Right ventricle myocardium inferior (tissue), 1 donor: ENCODE data around the gene PCDHGA4. TPM values are rescaled to one million over a fixed set of nuclear protein-coding genes. Genes with fewer than 3 reads are reported as not detected.
A peak's percentile ranks its signal among the peaks of the same experiment; 100 is the strongest.
"Not testable (repeated sequence)": the region's sequence is repeated elsewhere in the genome, so short reads cannot be mapped to it uniquely, and the experiment has no call there.

Experiments used
- ATAC-seq: fragments of 200-7000 bp; cut with Tn5 transposase; one replicate; pipeline ENCODE4 v1.9.1; 2020; ENCODE audit warnings: mild to moderate bottlenecking, moderate library complexity
- DNase-seq: peaks from one replicate; pipeline ENCODE4 v3.0.0; 2021; ENCODE audit errors: missing footprints
- intact Hi-C: fragments of 100-400 bp; cut with DNase I; formaldehyde crosslinking; loops from one replicate; pipeline ENCODE4 v1.11.0; 2022
- total RNA-seq: library from RNA; stranded (reverse); fragmentation: NEBNext Ultra II Directional; extraction: Animal tissue kit (Norgen Biotek cat#: 25700); gene quantifications from one replicate; pipeline ENCODE4 v1.2.1, GENCODE V29; 2021
- donor health status: DM: no; HTN: yes; CAD: no; lungs with severe emphysema.

The PCDHGA4 gene
- total RNA-seq, 1 donor from 2014 or later, result 7.8 TPM

DNA sequence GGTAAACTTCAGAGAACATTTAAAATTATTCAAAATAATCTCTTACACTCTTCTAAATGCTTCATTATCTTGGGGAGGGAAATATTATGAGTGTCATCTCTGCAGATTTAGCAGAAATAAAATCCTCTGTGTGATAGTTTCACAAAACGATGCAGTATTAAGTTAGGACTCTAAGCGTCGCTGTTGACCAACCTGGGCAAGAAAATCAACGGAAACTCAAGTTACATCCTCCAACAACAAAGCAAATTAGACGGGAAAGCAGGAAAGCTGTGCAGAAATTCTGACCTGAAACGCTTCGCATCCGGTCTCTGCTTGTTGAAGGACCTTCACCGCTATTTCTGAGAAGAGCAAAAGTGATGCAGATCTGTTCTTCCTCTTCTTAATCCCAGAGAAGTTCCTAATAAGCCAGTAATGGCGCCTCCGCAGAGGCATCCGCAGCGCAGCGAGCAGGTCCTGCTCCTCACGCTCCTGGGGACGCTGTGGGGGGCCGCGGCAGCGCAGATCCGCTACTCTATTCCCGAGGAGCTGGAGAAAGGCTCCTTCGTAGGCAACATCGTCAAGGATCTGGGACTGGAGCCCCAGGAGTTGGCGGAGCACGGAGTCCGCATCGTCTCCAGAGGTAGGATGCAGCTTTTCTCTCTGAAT is 19.0 kb downstream of the PCDHGA4 start, which contains the start of gene PCDHGA6:
Gene PCDHGA6 (plus strand): TSS at position 219 of the 645 bp plus-strand sequence. CDS start 193 bp downstream, at position 412.
- no peak for DNase-seq
- intact Hi-C loops, result loop anchor here (5.0 kb wide), 1 partner anchor 39 kb away; the partner anchor contains the start of gene PCDHGA10
- no peak for ATAC-seq

DNA sequence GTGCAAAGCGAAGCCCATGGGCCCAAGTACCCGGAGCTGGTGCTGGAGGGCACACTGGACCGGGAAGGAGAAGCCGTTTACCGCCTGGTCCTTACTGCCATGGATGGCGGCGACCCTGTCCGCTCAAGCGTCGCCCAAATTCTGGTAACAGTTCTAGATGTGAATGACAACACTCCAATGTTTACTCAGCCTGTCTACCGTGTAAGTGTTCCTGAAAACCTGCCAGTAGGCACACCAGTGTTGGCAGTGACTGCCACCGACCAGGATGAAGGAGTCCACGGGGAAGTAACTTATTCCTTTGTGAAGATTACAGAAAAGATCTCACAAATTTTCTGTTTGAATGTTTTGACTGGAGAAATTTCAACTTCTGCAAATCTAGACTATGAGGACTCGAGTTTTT is 19.8 kb downstream of the PCDHGA4 start:
- ATAC-seq (peak; percentile 26), DNase-seq (no peak)
- intact Hi-C loops, result loop anchor here (1.0 to 5.0 kb wide), 2 partner anchors 21 to 38 kb away; partner anchors contain the start of gene PCDHGA10

DNA sequence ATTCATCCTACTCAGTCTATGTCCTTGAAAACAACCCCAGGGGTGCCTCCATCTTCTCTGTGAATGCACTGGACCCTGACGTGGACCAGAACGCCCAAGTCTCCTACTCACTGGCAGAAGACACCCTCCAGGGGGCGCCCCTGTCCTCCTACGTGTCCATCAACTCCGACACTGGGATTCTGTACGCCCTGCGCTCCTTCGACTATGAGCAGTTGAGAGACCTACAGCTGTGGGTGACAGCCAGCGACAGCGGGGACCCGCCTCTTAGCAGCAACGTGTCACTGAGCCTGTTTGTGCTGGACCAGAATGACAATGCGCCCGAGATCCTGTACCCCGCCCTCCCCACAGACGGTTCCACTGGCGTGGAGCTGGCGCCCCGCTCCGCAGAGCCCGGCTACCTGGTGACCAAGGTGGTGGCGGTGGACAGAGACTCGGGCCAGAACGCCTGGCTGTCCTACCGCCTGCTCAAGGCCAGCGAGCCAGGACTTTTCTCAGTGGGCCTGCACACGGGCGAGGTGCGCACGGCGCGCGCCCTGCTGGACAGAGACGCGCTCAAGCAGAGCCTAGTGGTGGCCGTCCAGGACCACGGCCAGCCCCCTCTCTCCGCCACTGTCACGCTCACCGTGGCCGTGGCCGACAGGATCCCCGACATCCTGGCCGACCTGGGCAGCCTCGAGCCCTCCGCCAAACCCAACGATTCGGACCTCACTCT is 20.8 kb downstream of the PCDHGA4 start:
- peak; percentile 26 for ATAC-seq
- DNase-seq, result not testable (repeated sequence)
- intact Hi-C loops, result loop anchor here (1.0 kb wide), 1 partner anchor 20 kb away; no protein-coding TSS in a partner anchor

GRCh38 chr5:141382469-141383294 is 27.9 kb downstream of the PCDHGA4 start, which contains the start of gene PCDHGA7:
TSS of gene PCDHGA7 (plus strand) at chr5:141382742. CDS start at chr5:141382900, 158 bp downstream.
- intact Hi-C loops, result no loop called here
- DNase-seq (no peak), ATAC-seq (no peak)

DNA sequence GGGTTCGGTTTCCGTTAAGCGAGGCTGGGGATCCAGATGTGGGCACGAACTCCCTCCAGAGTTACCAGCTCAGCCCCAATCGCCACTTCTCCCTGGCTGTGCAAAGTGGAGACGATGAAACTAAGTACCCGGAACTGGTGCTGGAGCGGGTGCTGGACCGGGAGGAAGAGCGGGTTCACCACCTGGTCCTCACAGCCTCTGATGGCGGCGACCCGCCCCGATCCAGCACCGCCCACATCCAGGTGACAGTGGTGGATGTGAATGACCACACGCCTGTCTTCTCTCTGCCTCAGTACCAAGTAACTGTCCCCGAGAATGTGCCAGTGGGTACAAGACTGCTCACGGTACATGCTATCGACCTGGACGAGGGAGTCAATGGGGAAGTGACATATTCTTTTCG is 28.5 kb downstream of the PCDHGA4 start:
- ATAC-seq, result no peak
- intact Hi-C loops, result no loop called here
- DNase-seq, result no peak

- ATAC-seq (no peak), DNase-seq (peak; percentile 62)
- intact Hi-C loops, result no loop called here
These were observed 29.8 kb downstream of the PCDHGA4 start for GRCh38 chr5:141384471-141385267.

GRCh38 chr5:141387557-141388311 is 32.9 kb downstream of the PCDHGA4 start, which contains the start of gene PCDHGB4:
TSS of gene PCDHGB4 (plus strand) at chr5:141387698. CDS start at chr5:141387885, 187 bp downstream.
- peak; percentile 84 for ATAC-seq
- intact Hi-C loops, result not testable (repeated sequence)
- DNase-seq, result peak; percentile 57

DNA sequence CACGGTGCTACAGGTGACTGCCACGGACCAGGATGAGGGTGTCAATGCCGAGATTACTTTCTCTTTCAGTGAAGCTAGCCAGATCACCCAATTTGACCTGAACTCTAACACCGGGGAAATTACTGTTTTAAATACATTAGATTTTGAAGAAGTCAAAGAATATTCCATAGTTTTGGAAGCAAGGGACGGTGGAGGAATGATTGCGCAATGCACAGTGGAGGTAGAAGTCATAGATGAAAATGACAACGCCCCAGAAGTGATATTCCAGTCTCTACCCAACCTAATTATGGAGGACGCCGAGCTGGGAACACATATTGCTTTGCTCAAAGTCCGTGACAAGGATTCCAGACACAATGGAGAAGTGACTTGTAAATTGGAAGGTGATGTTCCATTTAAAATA is 33.8 kb downstream of the PCDHGA4 start:
- ATAC-seq, result no peak
- no peak for DNase-seq
- intact Hi-C loops, result no loop called here

- intact Hi-C loops, result no loop called here
- no peak for DNase-seq
- no peak for ATAC-seq
These were observed 34.6 kb downstream of the PCDHGA4 start for GRCh38 chr5:141389153-141390042.

DNA sequence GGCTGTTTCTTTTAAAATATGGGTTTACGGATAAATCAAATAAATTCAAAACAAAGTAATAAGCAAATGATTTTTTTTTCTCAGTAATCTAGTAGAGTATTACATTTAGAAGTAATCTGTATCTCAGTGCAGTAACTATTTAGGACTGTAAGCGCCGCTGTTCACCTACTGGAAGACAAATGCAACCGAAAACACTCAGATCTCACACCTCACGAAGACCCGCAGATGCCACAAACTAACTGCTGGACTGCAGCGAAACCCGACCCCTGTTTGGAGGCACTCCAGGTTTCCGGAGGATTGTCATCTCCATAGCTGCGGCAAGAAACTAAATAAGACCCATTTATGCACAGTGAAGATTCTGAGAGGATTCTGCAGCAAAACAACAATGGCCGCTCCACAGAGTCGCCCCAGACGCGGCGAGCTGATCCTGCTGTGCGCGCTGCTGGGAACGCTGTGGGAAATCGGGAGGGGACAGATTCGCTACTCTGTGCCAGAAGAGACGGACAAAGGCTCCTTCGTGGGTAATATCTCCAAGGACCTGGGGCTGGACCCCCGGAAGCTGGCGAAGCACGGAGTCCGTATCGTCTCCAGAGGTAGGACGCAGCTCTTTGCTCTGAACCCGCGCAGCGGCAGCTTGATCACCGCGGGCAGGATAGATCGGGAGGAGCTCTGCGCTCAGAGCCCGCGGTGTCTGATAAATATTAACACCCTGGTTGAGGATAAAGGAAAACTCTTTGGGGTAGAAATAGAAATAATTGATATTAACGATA is 37.8 kb downstream of the PCDHGA4 start, which contains the start of gene PCDHGA8:
Gene PCDHGA8 (plus strand): TSS at position 205 of the 770 bp plus-strand sequence. CDS start 181 bp downstream, at position 386.
- ATAC-seq (no peak), DNase-seq (peak; percentile 54)
- intact Hi-C loops, result no loop called here

- no peak for ATAC-seq
- intact Hi-C loops, result no loop called here
These were observed 38.4 kb downstream of the PCDHGA4 start for GRCh38 chr5:141393267-141393666.

GRCh38 chr5:141394401-141395187 is 39.8 kb downstream of the PCDHGA4 start:
- ATAC-seq, DNase-seq: not testable (repeated sequence)
- intact Hi-C loops, result loop anchor here (1.0 kb wide), 1 partner anchor 19 kb away; no protein-coding TSS in a partner anchor

More at GRCh38 chr5:141393267-141393666, 38.4 kb downstream of the PCDHGA4 start:
- no peak for DNase-seq

DNA sequence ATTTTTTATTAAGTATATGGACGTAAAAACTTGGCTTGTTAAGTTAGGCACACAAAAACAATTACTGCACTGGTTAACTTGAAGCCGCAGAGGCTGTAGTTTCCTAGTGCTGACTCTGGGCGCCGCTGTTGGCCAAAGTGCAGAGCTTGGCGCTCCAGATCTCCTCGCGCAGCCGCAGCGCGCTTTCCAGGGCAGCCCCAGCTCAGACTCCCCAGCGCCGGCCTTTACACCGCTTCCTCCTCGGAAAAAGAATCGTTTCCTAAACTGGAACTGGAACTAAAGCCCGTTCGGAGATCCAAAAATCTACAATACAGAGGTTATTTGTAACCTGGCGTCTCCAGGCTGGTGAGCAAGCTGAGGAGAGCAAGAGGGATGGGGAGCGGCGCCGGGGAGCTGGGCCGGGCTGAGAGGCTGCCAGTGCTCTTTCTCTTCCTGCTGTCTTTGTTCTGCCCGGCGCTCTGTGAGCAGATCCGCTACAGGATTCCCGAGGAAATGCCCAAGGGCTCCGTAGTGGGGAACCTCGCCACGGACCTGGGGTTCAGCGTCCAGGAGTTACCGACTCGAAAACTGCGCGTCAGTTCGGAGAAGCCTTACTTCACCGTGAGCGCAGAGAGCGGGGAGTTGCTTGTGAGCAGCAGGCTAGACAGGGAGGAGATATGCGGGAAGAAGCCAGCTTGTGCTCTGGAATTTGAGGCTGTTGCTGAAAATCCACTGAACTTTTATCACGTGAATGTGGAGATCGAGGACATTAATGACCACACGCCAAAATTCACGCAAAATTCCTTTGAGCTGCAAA is 43.1 kb downstream of the PCDHGA4 start, which contains the start of gene PCDHGB5:
Gene PCDHGB5 (plus strand): TSS at position 192 of the 796 bp plus-strand sequence. CDS start 181 bp downstream, at position 373.
- ATAC-seq (peak; percentile 89), DNase-seq (peak; percentile 68)
- intact Hi-C loops, result not testable (repeated sequence)

GRCh38 chr5:141398608-141399007 is 43.8 kb downstream of the PCDHGA4 start:
- DNase-seq, result no peak
- intact Hi-C loops, result no loop called here
- ATAC-seq, result no peak
